Measurements from ENCODE around the gene CEL.
A peak's percentile ranks its signal among the peaks of the same experiment; 100 is the strongest.
"Not testable (repeated sequence)": the region's sequence is repeated elsewhere in the genome, so short reads cannot be mapped to it uniquely, and the experiment has no call there.

CEL gene

GRCh38 chr9:133061764-133062145 is at the start of gene CEL:
CEL (plus strand) TSS chr9:133061981; CDS start chr9:133062003, 22 bp downstream.
- DNase-seq: not testable (repeated sequence)

- DNase-seq: no peak
Observed at GRCh38 chr9:133014696-133015095, 47.1 kb upstream of the CEL start.

- no peak for DNase-seq
Observed at GRCh38 chr9:133023117-133023890, 38.5 kb upstream of the CEL start.

- no peak for DNase-seq
Observed at GRCh38 chr9:133026426-133026825, 35.4 kb upstream of the CEL start.

GRCh38 chr9:133027134-133027533 is 34.6 kb upstream of the CEL start:
- no peak for DNase-seq

GRCh38 chr9:133028221-133028620 is 33.6 kb upstream of the CEL start:
- DNase-seq: no peak

- no peak for DNase-seq
Observed at GRCh38 chr9:133029994-133030316, 31.8 kb upstream of the CEL start.

- peak; percentile 97 for DNase-seq
Observed at GRCh38 chr9:133030317-133031129, 31.3 kb upstream of the CEL start, which contains the start of gene GTF3C5. GTF3C5 (plus strand) TSS chr9:133030997; CDS start chr9:133031012, 15 bp downstream.

GRCh38 chr9:133031130-133031422 is 30.7 kb upstream of the CEL start:
- no peak for DNase-seq

GRCh38 chr9:133031496-133031911 is 30.3 kb upstream of the CEL start:
- DNase-seq: no peak

GRCh38 chr9:133032171-133032570 is 29.6 kb upstream of the CEL start:
- no peak for DNase-seq

GRCh38 chr9:133035669-133036068 is 26.1 kb upstream of the CEL start:
- no peak for DNase-seq

- no peak for DNase-seq
Observed at GRCh38 chr9:133037775-133038515, 23.8 kb upstream of the CEL start.

- DNase-seq: peak; percentile 21
Observed at GRCh38 chr9:133040892-133041479, 20.8 kb upstream of the CEL start.

GRCh38 chr9:133041958-133042357 is 19.8 kb upstream of the CEL start:
- DNase-seq: no peak

GRCh38 chr9:133042676-133043075 is 19.1 kb upstream of the CEL start:
- no peak for DNase-seq

GRCh38 chr9:133043449-133044035 is 18.2 kb upstream of the CEL start:
- DNase-seq: no peak

- DNase-seq: no peak
Observed at GRCh38 chr9:133044125-133044524, 17.7 kb upstream of the CEL start.

- no peak for DNase-seq
Observed at GRCh38 chr9:133044661-133045060, 17.1 kb upstream of the CEL start.

- no peak for DNase-seq
Observed at GRCh38 chr9:133045132-133045531, 16.6 kb upstream of the CEL start.

- DNase-seq: no peak
Observed at GRCh38 chr9:133046196-133046899, 15.4 kb upstream of the CEL start.

- no peak for DNase-seq
Observed at GRCh38 chr9:133046900-133047295, 14.9 kb upstream of the CEL start.
